ENCODE data around the gene LRP11. TPM values are rescaled to one million over a fixed set of nuclear protein-coding genes. Genes with fewer than 3 reads are reported as not detected.

Gene LRP11
- total and polyA plus RNA-seq, 2 of the 13 experiments (the other 11 are each of a cell fraction or from before 2014, with no cell fraction given), result 32.4 to 48.9 TPM

GRCh38 chr6:149889326-149889725, 25.2 kb upstream of the LRP11 start:
- no peaks in the 10 kb centered on the region for H3K79me2 ChIP-seq (ENCODE audit: insufficient read depth, low read length)
- DNase-seq (ENCODE audit: low spot score) (no peak), ATAC-seq (no peak), FAIRE-seq (no peak)
- WGBS (ENCODE audit: low lambda C conversion rate), result 26% methylated on average over 7 of the region's 7 CpGs
- BruUV-seq (replicated peaks), result no TSS peak
- intact Hi-C loops (cut with micrococcal nuclease; ENCODE audit: unreplicated experiment) (no loop called here), in situ Hi-C loops (cut with HindIII; ENCODE audit: extremely low pct_ligation_motif_present, low pct_unique_long_range_greater_than_20kb) (no loop called here)
- H3K9ac ChIP-seq (ENCODE audit: insufficient read depth, low read depth, low read length), result no peak overlapping the region
- POLR2A ChIA-PET, result no interaction called here
- peaks cover 7% of the 10 kb centered on the region; the same call in 1 of the 2 replicates for H3K4me1 ChIP-seq (ENCODE audit: insufficient read depth, low read length)
- H2AFZ ChIP-seq (ENCODE audit: low read length), result no peak overlapping the region
- CTCF ChIA-PET (ENCODE audit: low intra/inter-chr PET ratio, low total read pairs), result no interaction called here
- H3K9me3 ChIP-seq (ENCODE audit: low read length), result no peaks in the 10 kb centered on the region
- TF ChIP-seq HES4 (CRISPR knock-in tag; IDR thresholded peaks at IDR 0.05; ENCODE audit: borderline replicate concordance) (no peak), ZBTB49 (CRISPR knock-in tag; IDR thresholded peaks at IDR 0.05; ENCODE audit: borderline replicate concordance) (no peak), MEIS2 (CRISPR knock-in tag; IDR thresholded peaks at IDR 0.05) (no peak), FIP1L1 (IDR thresholded peaks at IDR 0.05; ENCODE audit: borderline replicate concordance, insufficient read depth, low read depth, low read length) (no peak), PCBP1 (IDR thresholded peaks at IDR 0.05; ENCODE audit: borderline replicate concordance, low read depth, low read length) (no peak), ZBTB8A (CRISPR knock-in tag; IDR thresholded peaks at IDR 0.05; ENCODE audit: borderline replicate concordance, low read depth) (no peak), ZBTB2 (CRISPR knock-in tag; IDR thresholded peaks at IDR 0.05; ENCODE audit: low read depth) (no peak), SRY (CRISPR knock-in tag; IDR thresholded peaks at IDR 0.05) (no peak), ZNF782 (CRISPR knock-in tag; IDR thresholded peaks at IDR 0.05; ENCODE audit: borderline replicate concordance) (no peak), PRPF4 (IDR thresholded peaks at IDR 0.05; ENCODE audit: low read depth, low read length, poor library complexity, severe bottlenecking) (no peak), ZBTB7B (CRISPR knock-in tag; IDR thresholded peaks at IDR 0.05) (no peak), ZNF101 (CRISPR knock-in tag; IDR thresholded peaks at IDR 0.05; ENCODE audit: borderline replicate concordance, low read depth) (no peak), SNAPC4 (CRISPR knock-in tag; IDR thresholded peaks at IDR 0.05) (no peak), GTF2F1 (IDR thresholded peaks at IDR 0.05; ENCODE audit: low read length) (no peak), ZBTB7A (CRISPR knock-in tag; IDR thresholded peaks at IDR 0.05) (no peak)
- H4K20me1 ChIP-seq (ENCODE audit: insufficient read depth, low read length), result no peaks in the 10 kb centered on the region
- peaks cover 3 to 45% of the 10 kb centered on the region in 2 experiments; a peak in 4 of 5 replicates for H3K27me3 ChIP-seq (ENCODE audit: control insufficient read depth in 1 of 2, insufficient read depth in 2 of 2, low read length in 2 of 2)
- H3K4me3 ChIP-seq (replicated peaks in 1 of 3; ENCODE audit: insufficient read depth in 1 of 3, low read depth in 2 of 3, low read length in 3 of 3), result no peak overlapping the region
- H3K27ac ChIP-seq (ENCODE audit: extremely low read length, insufficient read depth, low read length), result no peak overlapping the region
- H3K4me2 ChIP-seq (ENCODE audit: low read depth, low read length), result no peak overlapping the region
- H3K36me3 ChIP-seq (replicated peaks in 1 of 2; ENCODE audit: control insufficient read depth in 1 of 2, insufficient read depth in 2 of 2, low read length in 2 of 2), result no peaks in the 10 kb centered on the region
